DOHH2 (cell line): ENCODE measurements around the gene KRT38.

Experiments used
- H3F3A ChIP-seq: fragments of 200-600 bp; sonication (generic), shearing (Covaris generic); 2 replicates; pipeline ENCODE4 v1.6.0; 2016; ENCODE audit warnings: antibody characterized with exemption, mild to moderate bottlenecking; ENCODE audit not compliant: control insufficient read depth, insufficient read depth
- H3K27ac ChIP-seq: fragments of 200-600 bp; sonication (generic); 2 replicates; pipeline ENCODE4 v1.5.1; 2014; ENCODE audit warnings: low read depth, mild to moderate bottlenecking, low read length, moderate library complexity
- H3K27me3 ChIP-seq: fragments of 200-600 bp; sonication (generic); 2 replicates; pipeline ENCODE4 v1.6.1; 2014; ENCODE audit warnings: mild to moderate bottlenecking, low read length, mixed read lengths; ENCODE audit not compliant: control insufficient read depth
- H3K36me3 ChIP-seq: fragments of 200-600 bp; sonication (generic); 2 replicates; pipeline ENCODE4 v1.6.1; 2014; ENCODE audit warnings: mild to moderate bottlenecking, low read length, moderate library complexity, mixed read lengths; ENCODE audit not compliant: control insufficient read depth
- H3K4me1 ChIP-seq: fragments of 200-600 bp; sonication (generic); 2 replicates; pipeline ENCODE4 v1.6.1; 2014; ENCODE audit warnings: mild to moderate bottlenecking, low read length, mixed read lengths; ENCODE audit not compliant: control insufficient read depth
- H3K4me2 ChIP-seq: fragments of 200-600 bp; sonication (generic); 2 replicates; pipeline ENCODE4 v1.6.0; 2014; ENCODE audit warnings: mild to moderate bottlenecking, low read length, moderate library complexity
- H3K4me3 ChIP-seq: fragments of 200-600 bp; sonication (generic); 2 replicates; pipeline ENCODE4 v1.5.1; 2014; ENCODE audit warnings: mild to moderate bottlenecking, low read length, mixed read lengths
- H3K79me2 ChIP-seq: fragments of 200-600 bp; sonication (generic); 2 replicates; pipeline ENCODE4 v1.6.1; 2014; ENCODE audit warnings: mild to moderate bottlenecking, low read length, mixed read lengths; ENCODE audit not compliant: control insufficient read depth
- H3K9me2 ChIP-seq: fragments of 200-600 bp; sonication (generic); replicated peaks from 2 replicates; pipeline ENCODE4 v1.6.1; 2014; ENCODE audit warnings: mild to moderate bottlenecking, low read length, mixed read lengths; ENCODE audit not compliant: control insufficient read depth
- H3K9me3 ChIP-seq: fragments of 200-600 bp; sonication (generic); 2 replicates; pipeline ENCODE4 v1.6.1; 2014; ENCODE audit warnings: antibody characterized with exemption, low read length, mixed read lengths; ENCODE audit not compliant: control insufficient read depth, insufficient read depth
- H4K20me1 ChIP-seq: fragments of 200-600 bp; sonication (generic); 2 replicates; pipeline ENCODE4 v1.6.0; 2014; ENCODE audit warnings: low read depth, mild to moderate bottlenecking, antibody characterized with exemption, low read length, moderate library complexity; ENCODE audit not compliant: control insufficient read depth, insufficient read depth
- CTCF ChIP-seq: fragments of 200-600 bp; sonication (generic); IDR thresholded peaks from one replicate; pipeline ENCODE4 v1.5.1; 2014; ENCODE audit warnings: antibody characterized with exemption, mild to moderate bottlenecking, low read depth, low read length; ENCODE audit not compliant: poor library complexity, severe bottlenecking
- EZH2phosphoT487 ChIP-seq: fragments of 200-600 bp; sonication (generic); IDR thresholded peaks from 2 replicates; pipeline ENCODE4 v1.6.1; 2017; ENCODE audit warnings: borderline replicate concordance, mild to moderate bottlenecking, antibody characterized with exemption, low read length, moderate library complexity, mixed read lengths

KRT38 gene

GRCh38 chr17:41486316-41486715 lies 45.5 kb upstream of the KRT38 start:
- H4K20me1 ChIP-seq, result no peaks in the 10 kb centered on the region
- no peaks in the 10 kb centered on the region for H3K9me2 ChIP-seq
- TF ChIP-seq CTCF (no peak), EZH2phosphoT487 (no peak)
- no peak overlapping the region for H3K27ac ChIP-seq
- no peak overlapping the region for H3K4me2 ChIP-seq
- no peaks in the 10 kb centered on the region for H3K9me3 ChIP-seq
- no peaks in the 10 kb centered on the region for H3F3A ChIP-seq
- H3K36me3 ChIP-seq, result no peaks in the 10 kb centered on the region
- H3K79me2 ChIP-seq, result no peaks in the 10 kb centered on the region
- H3K4me1 ChIP-seq, result no peaks in the 10 kb centered on the region
- no peaks in the 10 kb centered on the region for H3K27me3 ChIP-seq
- no peak overlapping the region for H3K4me3 ChIP-seq

- Histone ChIP-seq H3K9me2 (no peaks in the 10 kb centered on the region), H4K20me1 (no peaks in the 10 kb centered on the region), H3K4me1 (no peaks in the 10 kb centered on the region), H3K27me3 (no peaks in the 10 kb centered on the region), H3F3A (no peaks in the 10 kb centered on the region), H3K27ac (no peak overlapping the region), H3K4me3 (no peak overlapping the region), H3K79me2 (no peaks in the 10 kb centered on the region), H3K36me3 (no peaks in the 10 kb centered on the region), H3K4me2 (no peak overlapping the region), H3K9me3 (no peaks in the 10 kb centered on the region)
- TF ChIP-seq EZH2phosphoT487, result no peak
- TF ChIP-seq CTCF, result no peak
These were observed 44.4 kb upstream of the KRT38 start for GRCh38 chr17:41484920-41485904.

GRCh38 chr17:41483991-41484826 lies 43.4 kb upstream of the KRT38 start:
- Histone ChIP-seq H3K4me1 (no peaks in the 10 kb centered on the region), H3K9me3 (no peaks in the 10 kb centered on the region), H3K36me3 (no peaks in the 10 kb centered on the region), H3K4me3 (no peak overlapping the region), H3K27me3 (no peaks in the 10 kb centered on the region), H3K4me2 (no peak overlapping the region), H4K20me1 (no peaks in the 10 kb centered on the region), H3K9me2 (no peaks in the 10 kb centered on the region), H3K27ac (no peak overlapping the region), H3F3A (no peaks in the 10 kb centered on the region), H3K79me2 (no peaks in the 10 kb centered on the region)
- TF ChIP-seq EZH2phosphoT487 (no peak), CTCF (no peak)
